ENCODE results near the gene DIABLO.

DNA sequence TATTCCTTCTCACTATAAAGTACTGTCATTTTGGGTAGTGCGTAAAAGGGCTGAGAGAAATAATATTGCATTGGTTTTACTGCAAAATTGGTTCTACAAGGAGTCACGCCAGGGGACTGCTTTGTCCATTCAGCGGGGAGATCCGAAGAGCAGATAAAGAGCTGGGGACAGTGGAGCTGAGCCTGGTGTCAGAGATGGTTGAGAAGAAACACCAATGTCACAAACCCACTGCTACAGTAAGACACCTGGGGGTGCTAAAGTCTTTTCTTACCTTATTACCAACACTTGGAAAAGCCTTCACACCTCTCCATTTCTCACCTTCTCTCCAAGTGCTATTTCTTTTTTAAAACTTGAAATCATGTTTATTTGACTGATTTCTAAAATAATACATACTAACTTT lies 66.0 kb downstream of the DIABLO start:
- TF ChIP-seq FOXP2 (optimal IDR thresholded peaks at IDR 0.05; ENCODE audit: control extremely low read depth, extremely low read length, insufficient read depth) (no peak), EZH2 (IDR thresholded peaks at IDR 0.05) (no peak), POLR2AphosphoS5 (IDR thresholded peaks at IDR 0.05; ENCODE audit: borderline replicate concordance, low read depth, low read length) (no peak)

Measured in SK-N-MC (cell line).